GM19025 (cell line): Measurements from ENCODE around the gene DOCK4.
"Not testable (repeated sequence)": the region's sequence is repeated elsewhere in the genome, so short reads cannot be mapped to it uniquely, and the experiment has no call there.

ENCODE experiments used
- ATAC-seq: cut with Tn5 transposase; IDR thresholded peaks from one replicate; pipeline ENCODE4 v1.9.1; 2021; ENCODE audit warnings: mild to moderate bottlenecking, low read depth, moderate library complexity; ENCODE audit not compliant: unreplicated experiment

The DOCK4 gene

DNA sequence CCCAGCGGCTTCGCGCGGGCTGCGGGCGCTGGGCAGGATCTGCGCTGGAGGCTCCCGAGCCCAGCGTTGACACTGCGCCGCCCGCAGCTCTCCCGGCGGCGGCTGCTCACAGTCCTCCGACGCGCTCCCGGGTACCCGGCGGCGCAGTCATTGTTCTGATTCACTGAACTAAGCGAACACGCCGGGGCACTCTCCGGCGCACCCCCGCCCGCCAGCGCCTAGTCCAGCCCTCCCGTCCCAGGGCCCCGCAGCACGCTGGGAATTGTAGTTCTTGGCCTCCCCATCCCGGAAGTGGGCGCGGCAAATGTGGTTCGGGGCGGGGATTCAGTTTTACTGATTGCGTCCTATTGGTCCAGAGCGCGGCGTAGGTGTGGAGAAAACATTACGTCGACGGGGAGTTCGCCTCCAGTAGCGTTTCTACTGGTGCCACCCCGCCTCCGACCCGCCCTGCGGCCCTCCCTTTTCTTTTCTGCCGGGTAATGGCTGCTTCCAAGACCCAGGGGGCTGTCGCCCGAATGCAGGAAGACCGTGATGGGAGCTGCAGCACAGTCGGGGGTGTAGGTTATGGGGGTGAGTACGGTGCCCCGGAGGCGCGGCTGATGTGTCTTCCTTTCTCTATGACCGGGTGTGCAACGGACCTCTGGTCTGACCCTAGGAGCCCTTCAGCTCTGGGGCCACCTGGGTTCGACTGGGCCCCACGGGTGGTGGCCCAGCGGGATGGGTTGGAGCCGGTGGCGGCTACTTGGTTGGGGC lies at the start of gene DOCK4, which contains the start of gene ZNF277:
Gene DOCK4 (minus strand): TSS at position 162 of the 753 bp plus-strand sequence. CDS start 261 bp downstream, outside the sequence.
Gene ZNF277 (plus strand): TSS at position 458 of the 753 bp plus-strand sequence. CDS start 22 bp downstream, at position 480.
- peak; percentile 92 for ATAC-seq

DNA sequence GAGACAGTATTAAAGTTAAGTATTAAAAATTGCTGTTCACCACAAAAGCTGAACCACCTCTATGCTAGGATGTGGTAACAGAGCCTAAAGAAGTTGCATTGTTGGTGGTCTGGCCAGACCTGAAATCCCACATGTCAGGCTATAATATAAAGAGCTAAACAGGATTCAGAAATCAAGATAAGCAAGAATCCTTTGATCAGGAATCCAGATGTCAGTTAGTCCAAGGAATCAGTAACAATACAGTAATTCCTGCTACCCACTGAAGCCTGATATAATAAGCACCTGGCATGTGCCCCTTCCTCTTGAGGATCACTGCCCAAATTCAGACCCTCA lies 49.2 kb upstream of the DOCK4 start:
- no peak for ATAC-seq

- ATAC-seq = no peak
These were observed 48.6 kb upstream of the DOCK4 start for GRCh38 chr7:112254709-112255387.

DNA sequence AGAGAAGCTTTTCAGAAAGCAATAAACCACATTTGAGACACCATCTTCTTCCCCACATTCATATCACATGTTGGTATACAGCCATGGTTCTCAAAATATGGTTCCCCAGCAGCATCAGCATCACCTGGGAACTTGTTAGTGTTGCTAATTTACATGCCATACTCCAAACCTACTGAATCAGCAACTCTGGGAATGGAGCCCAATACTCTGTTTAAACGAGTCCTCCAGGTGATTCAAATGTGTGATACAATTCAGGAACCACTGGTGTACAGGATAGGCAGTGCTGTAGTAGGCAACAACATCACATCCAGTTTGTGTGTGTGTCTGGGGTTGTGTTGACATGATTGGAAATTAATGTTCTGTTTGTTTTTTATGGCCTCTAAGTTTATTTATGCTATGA lies 48.0 kb upstream of the DOCK4 start:
- ATAC-seq = no peak

DNA sequence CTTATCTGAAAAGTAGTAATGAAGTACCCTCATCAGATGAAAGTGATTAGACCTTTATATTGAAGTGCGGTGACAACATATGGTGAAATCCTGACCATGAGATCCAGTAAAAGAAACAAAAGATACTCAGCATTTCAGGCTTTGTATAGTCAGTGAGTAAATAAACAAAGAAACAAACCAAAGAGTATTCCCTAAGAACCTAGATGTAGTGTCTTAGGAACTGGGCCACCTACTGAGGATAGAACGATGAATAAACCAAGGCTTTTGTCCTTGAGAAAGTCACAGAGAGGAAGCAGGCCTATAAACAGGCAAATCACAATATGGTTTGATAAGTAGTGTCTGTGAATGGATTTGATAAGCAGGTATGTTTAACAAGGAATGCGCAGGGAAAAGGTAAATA lies 46.5 kb upstream of the DOCK4 start:
- ATAC-seq = no peak

DNA sequence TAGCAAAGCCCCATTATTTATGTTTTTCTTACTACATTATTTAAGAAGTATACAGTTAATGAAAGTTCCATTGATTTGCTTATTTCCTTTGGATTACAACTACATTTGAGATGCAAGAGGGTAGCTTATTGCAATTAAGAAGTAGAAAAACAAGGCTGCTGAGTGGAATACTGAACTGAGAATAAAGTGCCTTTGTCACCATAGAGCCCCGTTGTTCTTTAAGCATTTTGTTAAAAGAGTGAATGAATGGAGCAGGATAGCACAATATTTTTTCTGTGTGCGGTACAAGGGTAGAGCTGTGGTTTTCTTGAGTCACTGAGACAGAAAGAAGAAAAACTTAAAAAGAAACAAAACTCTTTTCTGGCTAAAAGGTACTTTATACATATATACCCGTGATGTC lies 45.9 kb upstream of the DOCK4 start:
- ATAC-seq = no peak

DNA sequence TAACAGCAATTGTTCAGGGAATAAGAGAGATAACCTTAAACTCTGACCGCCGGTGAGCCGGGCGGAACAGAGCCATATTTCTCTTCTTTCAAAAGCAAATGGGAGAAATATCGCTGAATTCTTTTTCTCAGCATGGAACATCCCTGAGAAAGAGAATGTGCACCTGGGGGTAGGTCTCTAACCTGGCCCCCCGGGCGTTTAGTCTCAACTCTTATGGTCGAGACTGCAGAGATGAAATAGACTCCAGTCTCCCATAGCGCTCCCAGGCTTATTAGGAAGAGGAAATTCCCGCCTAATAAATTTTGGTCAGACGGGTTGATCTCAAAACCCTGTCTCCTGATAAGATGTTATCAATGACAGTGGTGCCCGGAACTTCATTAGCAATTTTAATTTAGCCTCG lies 43.8 kb upstream of the DOCK4 start:
- ATAC-seq = not testable (repeated sequence)

- ATAC-seq = no peak
These were observed 42.4 kb upstream of the DOCK4 start for GRCh38 chr7:112248598-112248997.

GRCh38 chr7:112238852-112239610 lies 32.8 kb upstream of the DOCK4 start:
- no peak for ATAC-seq

GRCh38 chr7:112238330-112238729 lies 32.1 kb upstream of the DOCK4 start:
- ATAC-seq = no peak

DNA sequence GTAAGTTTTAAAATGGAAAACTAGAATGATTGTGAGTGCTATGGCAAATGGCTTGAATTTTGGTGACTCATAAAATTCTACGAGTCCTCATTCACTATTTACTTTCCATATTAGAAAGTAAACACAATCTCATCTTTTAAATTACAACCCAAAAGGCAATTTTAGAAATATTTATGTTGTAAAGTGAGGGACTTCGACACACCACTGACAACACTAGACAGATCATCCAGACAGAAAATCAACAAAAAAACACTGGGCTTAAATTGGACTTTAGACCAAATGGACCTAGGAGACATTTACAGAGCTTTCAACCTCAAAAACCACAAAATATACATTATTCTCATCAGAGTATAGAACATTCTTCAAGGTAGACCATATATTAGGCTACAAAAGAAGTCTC lies 30.4 kb upstream of the DOCK4 start:
- no peak for ATAC-seq

- no peak for ATAC-seq
These were observed 27.9 kb upstream of the DOCK4 start for GRCh38 chr7:112234147-112234546.

- ATAC-seq = no peak
These were observed 27.0 kb upstream of the DOCK4 start for GRCh38 chr7:112233048-112233697.

DNA sequence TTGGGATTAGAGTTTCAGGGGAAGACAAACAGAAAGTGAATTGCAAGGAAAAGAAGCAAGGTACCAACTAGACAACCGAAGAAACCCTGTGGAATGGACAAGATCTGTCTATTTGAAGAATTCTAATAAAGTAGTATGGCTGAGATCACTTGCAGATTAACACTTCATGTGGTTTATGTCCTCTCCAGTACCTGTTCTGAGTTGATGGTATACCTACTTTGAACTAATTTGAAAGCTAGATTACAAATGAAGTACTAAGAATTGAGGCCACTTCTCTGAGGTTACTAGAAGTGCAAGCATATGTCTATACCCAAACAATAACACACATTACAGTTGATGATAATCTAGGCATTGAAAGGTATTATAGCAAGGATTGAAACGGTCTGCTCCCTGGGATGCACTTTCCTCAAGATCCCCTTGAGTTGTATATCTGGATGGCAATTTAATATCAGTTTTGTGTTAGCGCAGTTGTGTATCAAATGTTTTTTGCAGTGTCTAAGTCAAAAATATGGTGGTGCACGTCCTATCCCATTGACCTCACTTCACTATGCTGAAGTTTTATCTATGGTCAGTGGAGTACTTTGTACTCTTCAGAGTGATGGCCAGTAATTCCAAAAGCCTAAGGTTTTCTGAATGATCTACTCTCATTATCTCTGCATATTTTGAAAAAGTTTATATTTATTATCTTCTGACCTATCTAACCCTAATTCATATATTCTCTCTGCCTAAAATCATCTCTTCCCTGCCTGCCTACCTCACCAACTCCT lies 26.2 kb upstream of the DOCK4 start:
- ATAC-seq = no peak

- no peak for ATAC-seq
These were observed 22.4 kb upstream of the DOCK4 start for GRCh38 chr7:112228632-112229031.

GRCh38 chr7:112226701-112227276 lies 20.6 kb upstream of the DOCK4 start:
- no peak for ATAC-seq

DNA sequence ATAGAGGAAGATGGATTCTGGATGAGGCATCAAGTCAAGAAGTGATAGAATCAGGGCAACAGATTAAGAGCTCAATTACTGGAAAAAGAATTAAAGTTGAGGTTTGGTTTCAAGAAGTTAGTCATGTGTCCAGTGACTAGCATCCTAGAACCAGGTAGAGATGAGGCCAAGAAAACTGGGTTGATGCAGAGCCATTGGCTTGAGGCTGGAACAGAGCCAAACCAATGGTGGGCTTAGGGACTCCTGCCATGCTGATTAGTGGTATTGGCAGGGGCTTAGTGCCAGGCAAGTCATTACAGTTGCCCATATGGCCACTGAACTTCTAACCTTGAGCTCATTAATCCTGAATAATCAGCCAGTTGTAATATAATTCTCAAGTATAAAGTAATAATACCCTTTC lies 18.8 kb upstream of the DOCK4 start:
- ATAC-seq = no peak

DNA sequence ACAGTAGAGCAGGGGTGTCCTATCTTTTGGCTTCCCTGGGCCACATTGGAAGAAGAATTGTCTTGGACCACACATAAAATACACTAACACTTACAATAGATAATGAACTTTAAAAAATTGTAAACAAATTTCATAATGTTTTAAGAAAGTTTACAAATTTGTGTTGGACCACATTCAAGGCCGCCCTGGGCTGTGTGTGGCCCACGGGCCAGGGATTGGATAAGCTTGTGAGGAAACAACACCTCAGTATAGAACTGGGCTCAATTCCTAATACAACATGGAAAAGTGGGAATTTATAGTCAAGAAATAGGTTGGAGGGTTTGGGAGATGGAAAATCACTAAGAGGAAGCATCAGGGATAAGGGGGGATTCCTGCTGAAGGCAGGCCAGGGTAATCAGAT lies 18.0 kb upstream of the DOCK4 start:
- no peak for ATAC-seq

- no peak for ATAC-seq
These were observed 17.1 kb upstream of the DOCK4 start for GRCh38 chr7:112223310-112223709.
